Measurements from ENCODE around the gene OLA1. TPM values are rescaled to one million over a fixed set of nuclear protein-coding genes. Genes with fewer than 3 reads are reported as not detected.

The OLA1 gene
- total and polyA plus RNA-seq, 2 of the 13 experiments (the other 11 are each of a cell fraction or from before 2014, with no cell fraction given) = 153 to 241 TPM

- no peak for TF ChIP-seq HNRNPUL1 (IDR thresholded peaks at IDR 0.05; ENCODE audit: low read depth, low read length)
- TF ChIP-seq ZNF572 (CRISPR knock-in tag; IDR thresholded peaks at IDR 0.05) = no peak
- TF ChIP-seq ARHGAP35 (CRISPR knock-in tag; IDR thresholded peaks at IDR 0.05; ENCODE audit: borderline replicate concordance) = no peak
- peak; percentile 76 for TF ChIP-seq MIXL1 (CRISPR knock-in tag; IDR thresholded peaks at IDR 0.05)
- no peak for TF ChIP-seq TGIF2 (CRISPR knock-in tag; IDR thresholded peaks at IDR 0.05)
- peak; percentile 66 for TF ChIP-seq RAD21 (CRISPR knock-in tag; IDR thresholded peaks at IDR 0.05)
- no peak for TF ChIP-seq ZNF543 (CRISPR knock-in tag; IDR thresholded peaks at IDR 0.05)
- TF ChIP-seq, protein P1, sequence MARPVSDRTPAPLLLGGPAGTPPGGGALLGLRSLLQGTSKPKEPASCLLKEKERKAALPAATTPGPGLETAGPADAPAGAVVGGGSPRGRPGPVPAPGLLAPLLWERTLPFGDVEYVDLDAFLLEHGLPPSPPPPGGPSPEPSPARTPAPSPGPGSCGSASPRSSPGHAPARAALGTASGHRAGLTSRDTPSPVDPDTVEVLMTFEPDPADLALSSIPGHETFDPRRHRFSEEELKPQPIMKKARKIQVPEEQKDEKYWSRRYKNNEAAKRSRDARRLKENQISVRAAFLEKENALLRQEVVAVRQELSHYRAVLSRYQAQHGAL (CRISPR knock-in tag; IDR thresholded peaks at IDR 0.05; ENCODE audit: not compliant biosample characterization) = no peak
- no peak for TF ChIP-seq TEAD2 (CRISPR knock-in tag; IDR thresholded peaks at IDR 0.05)
- TF ChIP-seq THYN1 (CRISPR knock-in tag; IDR thresholded peaks at IDR 0.05; ENCODE audit: borderline replicate concordance, low read depth) = no peak
- TF ChIP-seq ZNF549 (CRISPR knock-in tag; IDR thresholded peaks at IDR 0.05) = no peak
- TF ChIP-seq ZNF276 (CRISPR knock-in tag; IDR thresholded peaks at IDR 0.05; ENCODE audit: low read depth) = no peak
- no peak for TF ChIP-seq ZNF740 (CRISPR knock-in tag; IDR thresholded peaks at IDR 0.05)
- peak; percentile 59; the same call in 1 of the 2 replicates for TF ChIP-seq RFXAP (CRISPR knock-in tag; IDR thresholded peaks at IDR 0.05; ENCODE audit: borderline replicate concordance)
- peak; percentile 70; the same call in 1 of the 2 replicates for TF ChIP-seq REPIN1 (CRISPR knock-in tag; IDR thresholded peaks at IDR 0.05; ENCODE audit: borderline replicate concordance, low read depth)
- TF ChIP-seq SOX13 (IDR thresholded peaks at IDR 0.05) = no peak
- peak in 1 of 2 experiments; percentile 57; a peak in 2 of 4 replicates for TF ChIP-seq SOX13 (CRISPR knock-in tag; conservative IDR thresholded peaks at IDR 0.05 in 1 of 2, IDR thresholded peaks at IDR 0.05 in 1 of 2)
- TF ChIP-seq ZNF407 (CRISPR knock-in tag; IDR thresholded peaks at IDR 0.05; ENCODE audit: not compliant biosample characterization) = no peak
Observed at GRCh38 chr2:174039551-174040416, 208.5 kb downstream of the OLA1 start (continued).

Measured in HepG2 (cell line).